Loucy (cell line): ENCODE results near the gene ELL.

Experiments
- EZH2phosphoT487 ChIP-seq: fragments of 200-600 bp; IDR thresholded peaks from 2 replicates; pipeline ENCODE4 v1.6.1; 2018; ENCODE audit warnings: antibody characterized with exemption, mild to moderate bottlenecking, moderate library complexity, borderline replicate concordance
- TF ChIP-seq, protein P1 (sequence below): fragments of 200-600 bp; sonication (generic); conservative IDR thresholded peaks from 2 replicates; pipeline ENCODE4 v1.5.1; 2014; ENCODE audit warnings: mild to moderate bottlenecking, antibody characterized with exemption, low read length

DNA sequence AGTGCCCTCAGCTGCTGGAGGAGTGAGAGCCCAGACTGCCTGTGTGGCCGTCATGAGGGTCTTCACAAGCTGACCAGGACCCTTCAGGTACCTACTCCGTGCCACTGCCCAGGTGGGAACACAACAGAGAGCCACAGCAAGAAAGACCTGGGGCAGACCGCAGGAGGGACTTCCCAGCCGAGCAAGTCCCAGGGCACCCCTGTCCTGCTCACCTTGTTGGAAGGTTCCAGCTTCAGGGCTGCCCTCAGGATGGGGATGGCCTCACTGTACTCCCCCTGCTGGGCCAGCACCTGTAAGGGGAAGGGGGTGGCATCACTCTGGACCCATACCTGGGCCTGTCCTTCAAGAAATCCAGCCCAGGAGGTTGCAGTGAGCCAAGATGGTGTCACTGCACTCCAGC, 11.2 kb upstream of the ELL start:
- TF ChIP-seq, protein P1, sequence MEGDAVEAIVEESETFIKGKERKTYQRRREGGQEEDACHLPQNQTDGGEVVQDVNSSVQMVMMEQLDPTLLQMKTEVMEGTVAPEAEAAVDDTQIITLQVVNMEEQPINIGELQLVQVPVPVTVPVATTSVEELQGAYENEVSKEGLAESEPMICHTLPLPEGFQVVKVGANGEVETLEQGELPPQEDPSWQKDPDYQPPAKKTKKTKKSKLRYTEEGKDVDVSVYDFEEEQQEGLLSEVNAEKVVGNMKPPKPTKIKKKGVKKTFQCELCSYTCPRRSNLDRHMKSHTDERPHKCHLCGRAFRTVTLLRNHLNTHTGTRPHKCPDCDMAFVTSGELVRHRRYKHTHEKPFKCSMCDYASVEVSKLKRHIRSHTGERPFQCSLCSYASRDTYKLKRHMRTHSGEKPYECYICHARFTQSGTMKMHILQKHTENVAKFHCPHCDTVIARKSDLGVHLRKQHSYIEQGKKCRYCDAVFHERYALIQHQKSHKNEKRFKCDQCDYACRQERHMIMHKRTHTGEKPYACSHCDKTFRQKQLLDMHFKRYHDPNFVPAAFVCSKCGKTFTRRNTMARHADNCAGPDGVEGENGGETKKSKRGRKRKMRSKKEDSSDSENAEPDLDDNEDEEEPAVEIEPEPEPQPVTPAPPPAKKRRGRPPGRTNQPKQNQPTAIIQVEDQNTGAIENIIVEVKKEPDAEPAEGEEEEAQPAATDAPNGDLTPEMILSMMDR, result no peak
- TF ChIP-seq EZH2phosphoT487, result no peak
